AG08396 (cell line): ENCODE results near the gene UVSSA.
"Not testable (repeated sequence)": the region's sequence is repeated elsewhere in the genome, so short reads cannot be mapped to it uniquely, and the experiment has no call there.

ENCODE experiments used
- DNase-seq: peaks from one replicate; pipeline ENCODE4 v3.0.0; 2012; ENCODE audit warnings: low spot score, mixed read lengths

The UVSSA gene

DNA sequence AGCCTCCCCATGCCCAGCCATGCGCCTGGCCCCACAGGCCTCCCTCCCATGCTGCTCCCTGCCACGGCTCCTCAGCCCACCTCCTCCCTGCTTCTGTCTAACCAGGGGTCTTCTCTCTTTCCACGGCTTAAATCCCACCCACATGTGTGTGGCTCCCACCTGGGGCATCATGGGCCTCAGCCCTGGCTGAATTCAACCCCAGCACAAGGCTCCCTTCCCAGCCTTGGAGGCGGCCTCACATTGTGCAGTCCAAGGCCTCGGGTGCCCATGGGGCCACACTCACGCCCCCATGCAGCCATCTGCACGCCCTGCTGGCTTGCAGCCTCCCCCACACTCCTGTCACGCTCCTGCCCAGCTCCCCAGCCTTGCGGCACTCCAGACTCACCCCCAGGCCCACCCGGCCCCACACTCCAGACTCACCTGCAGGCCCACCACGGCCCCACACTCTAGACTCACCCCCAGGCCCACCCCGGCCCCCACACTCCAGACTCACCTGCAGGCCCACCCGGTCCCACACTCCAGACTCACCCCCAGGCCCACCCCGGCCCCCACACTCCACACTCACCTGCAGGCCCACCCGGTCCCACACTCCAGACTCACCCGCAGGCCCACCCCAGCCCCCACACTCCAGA, 30.4 kb upstream of the UVSSA start:
- no peak for DNase-seq

DNA sequence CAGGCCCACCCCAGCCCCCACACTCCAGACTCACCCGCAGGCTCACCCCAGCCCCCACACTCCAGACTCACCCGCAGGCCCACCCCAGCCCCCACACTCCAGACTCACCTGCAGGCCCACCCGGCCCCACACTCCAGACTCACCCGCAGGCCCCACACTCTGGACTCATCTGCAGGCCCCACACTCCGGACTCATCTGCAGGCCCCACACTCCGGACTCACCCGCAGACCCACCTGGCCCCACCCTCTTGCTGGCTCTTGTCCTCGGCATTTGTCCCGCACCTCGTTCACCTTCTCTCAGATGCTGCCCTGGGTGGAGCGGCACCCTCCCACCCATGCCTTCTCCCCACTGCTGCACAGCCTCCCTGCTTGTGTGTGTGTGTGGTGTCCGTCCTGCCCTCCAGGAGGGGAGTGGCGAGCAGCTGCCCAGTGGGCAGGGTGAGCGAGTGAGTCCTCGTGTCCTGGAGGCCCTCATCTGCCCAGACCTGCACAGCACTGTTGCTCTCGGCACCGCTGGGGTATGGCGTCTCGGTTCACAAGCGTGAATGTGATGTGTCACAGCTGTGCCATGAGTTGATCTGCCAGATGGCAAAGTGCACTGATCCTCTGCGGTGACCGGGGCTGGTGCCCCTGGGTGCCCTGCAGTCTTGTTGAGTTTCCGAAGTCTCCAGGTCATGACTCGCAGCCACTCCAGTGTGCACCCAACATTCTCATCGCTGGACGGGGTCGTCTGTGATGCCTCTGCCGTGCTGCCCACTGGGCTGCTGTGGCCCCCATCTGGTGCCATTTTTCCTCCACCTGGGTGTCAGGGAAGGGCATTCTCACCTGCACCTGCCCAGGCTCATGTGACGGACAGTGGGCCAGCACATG, 29.6 kb upstream of the UVSSA start:
- no peak for DNase-seq

DNA sequence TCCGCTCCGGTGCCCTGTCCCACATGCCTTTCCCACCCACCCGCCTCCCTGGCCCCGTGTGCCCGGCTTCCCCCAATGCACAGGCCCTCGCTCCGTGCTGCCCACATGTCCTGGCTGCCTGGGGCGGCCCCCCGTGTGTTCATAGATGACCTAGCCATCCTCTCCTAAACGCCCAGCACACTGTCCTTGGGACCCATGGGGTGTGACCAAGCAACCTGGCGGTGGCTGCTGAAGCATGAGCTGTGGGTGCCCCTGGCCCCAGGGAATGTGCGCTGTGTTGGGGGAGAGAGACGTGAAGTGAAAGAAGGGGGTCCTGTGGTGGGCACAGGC, 29.0 kb upstream of the UVSSA start:
- DNase-seq = no peak

DNA sequence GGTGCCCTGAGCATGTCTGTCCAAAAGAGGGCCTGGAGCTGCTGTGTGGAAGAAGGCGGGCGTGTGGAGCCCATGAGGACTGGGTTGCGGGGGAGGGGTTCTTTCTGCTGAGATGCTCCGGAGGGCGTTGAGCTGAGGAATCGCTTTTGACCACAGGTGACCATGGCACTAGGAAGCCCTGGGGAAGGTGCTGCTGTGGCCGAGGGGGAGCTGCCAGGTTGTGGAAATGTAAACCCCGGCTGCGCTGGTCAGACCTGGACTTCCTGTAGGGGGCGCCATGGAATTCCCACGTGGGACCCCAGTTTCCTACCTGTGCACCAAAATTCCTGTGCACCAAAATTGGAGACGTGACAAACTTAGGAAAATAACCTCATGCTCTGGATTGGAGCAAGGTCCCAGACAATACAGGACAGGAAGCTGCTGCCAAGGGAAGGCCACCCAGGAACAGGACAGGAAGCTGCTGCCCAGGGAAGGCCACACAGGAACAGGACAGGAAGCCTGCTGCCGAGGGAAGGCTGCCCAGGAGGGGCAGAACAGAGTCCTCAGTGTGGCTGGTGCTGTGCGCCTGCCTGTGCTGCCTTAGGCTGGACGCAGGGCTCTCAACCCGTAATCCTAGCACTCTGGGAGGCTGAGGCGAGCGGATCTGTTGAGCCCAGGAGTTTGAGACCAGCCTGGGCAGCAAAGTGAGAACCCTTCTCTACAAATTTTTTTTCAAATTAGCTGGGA, 28.4 kb upstream of the UVSSA start:
- DNase-seq = no peak

DNA sequence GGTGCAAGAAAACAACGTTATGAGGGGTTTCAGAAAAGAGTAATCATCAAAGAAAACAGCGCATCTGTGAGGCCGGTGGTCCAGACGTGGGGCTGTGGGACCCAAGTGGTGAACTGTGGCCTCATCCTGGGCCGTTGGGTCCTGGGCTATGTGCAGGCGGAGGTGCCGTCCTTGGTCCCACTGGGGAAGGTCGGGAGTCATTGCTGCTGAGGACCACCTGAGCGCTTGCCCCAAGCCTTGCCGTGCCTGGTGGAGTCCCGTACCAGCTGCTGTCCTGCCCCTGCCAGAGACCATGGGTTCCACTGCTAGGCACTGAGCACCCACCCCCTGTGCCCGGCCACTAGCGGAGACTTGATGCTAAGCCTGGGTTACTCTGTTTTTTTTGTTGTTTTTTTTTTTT, 25.5 kb upstream of the UVSSA start:
- no peak for DNase-seq

DNA sequence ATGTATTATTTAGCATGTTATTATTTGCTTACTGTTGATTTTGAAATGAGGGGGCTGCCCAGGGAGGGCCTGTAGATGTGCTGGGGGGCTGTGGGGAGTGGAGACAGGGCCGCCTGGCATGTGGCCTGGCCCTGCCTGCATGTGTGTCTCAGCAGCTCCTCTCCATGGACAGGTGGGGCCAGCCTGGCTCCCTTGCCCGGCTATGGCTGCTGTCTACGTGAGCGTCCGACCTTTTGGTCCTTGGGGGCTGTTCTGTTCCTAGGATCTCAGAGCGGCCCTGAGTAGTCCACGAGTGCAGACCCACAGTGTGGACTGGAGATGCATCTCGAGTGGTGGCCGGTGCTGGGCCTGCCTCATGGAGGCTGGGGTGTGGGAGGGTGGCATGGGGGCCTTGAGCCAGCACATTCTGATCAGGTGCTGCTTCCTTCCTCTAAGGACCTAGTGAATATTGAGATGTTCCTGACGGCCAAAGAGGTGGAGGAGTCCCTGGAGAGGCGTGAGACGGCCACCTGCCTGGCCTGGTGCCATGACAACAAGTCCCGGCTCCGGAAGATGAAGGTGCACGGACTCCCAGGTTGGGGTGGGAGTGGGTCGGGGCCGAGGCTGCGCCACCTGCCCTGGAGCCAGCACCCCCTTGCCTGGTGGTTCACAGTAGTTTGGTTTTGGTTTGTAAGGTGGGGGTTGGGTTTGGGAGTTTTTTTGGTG, 24.9 kb upstream of the UVSSA start:
- DNase-seq = no peak

DNA sequence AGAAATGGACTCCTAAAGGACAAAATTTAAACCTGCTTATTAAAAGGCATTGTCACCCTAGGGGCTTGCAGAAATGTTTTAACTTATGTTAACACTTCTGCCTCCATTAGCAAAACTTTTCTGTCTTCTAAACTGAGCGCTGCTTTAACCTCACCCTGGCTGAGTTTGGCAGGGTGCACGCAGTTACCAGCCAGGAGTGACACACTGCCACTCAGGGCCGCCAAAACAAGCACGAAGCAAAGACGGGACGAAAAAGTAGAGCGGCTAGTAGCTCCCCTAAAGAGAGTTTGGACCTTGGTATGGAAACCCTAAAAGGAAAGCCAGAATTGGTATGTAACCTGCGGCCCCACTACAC, 23.8 kb upstream of the UVSSA start:
- DNase-seq = no peak

DNA sequence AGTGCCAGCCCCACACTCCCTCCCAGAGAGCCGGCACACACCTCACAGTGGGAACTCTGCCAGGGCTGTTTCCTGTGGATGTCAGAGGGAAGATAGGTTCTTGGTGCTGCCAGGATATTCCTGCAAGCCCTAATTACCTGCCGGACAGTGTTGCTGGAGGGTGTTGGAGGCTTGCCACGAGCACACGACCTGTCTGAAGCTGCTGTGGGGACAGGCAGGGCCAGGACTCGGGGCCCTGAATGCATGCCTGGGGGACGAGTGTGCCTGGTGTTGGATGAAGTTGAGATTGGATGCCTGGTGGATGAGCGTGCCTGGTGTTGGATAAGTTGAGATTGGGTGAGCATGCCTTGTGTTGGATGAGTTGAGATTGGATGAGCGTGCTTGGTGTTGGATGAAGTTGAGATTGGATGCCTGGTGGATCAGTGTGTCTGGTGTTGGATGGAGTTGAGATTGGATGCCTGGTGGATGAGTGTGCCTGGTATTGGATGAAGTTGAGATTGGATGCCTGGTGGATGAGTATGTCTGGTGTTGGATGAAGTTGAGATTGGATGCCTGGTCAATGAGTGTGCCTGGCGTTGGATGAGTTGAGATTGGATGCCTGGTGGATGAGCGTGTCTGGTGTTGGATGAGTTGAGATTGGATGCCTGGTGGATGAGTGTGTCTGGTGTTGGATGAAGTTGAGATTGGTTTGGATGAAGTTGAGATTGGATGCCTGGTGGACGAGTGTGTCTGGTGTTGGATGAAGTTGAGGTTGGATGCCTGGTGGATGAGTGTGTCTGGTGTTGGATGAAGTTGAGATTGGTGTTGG, 23.2 kb upstream of the UVSSA start:
- DNase-seq = peak; percentile 69

DNA sequence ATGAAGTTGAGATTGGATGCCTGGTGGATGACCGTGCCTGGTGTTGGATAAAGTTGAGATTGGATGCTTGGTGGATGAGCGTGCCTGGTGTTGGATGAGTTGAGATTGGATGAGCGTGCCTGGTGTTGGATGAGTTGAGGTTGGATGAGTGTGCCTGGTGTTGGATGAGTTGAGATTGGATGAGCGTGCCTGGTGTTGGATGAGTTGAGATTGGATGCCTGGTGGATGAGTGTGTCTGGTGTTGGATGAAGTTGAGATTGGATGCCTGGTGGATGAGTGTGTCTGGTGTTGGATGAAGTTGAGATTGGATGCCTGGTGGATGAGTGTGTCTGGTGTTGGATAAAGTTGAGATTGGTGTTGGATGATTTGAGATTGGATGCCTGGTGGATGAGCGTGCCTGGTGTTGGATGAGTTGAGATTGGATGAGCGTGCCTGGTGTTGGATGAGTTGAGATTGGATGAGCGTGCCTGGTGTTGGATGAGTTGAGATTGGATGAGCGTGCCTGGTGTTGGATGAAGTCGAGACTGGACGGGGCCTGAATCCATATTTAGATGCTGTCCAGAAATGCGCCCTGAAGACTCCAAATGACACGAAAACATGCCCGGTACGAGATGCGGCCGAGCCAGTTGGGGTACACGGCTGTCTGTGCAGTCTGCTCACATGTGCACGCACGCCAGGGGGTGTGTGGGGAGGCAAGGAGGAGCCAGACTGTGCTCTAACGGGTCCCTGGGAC, 22.4 kb upstream of the UVSSA start:
- DNase-seq = not testable (repeated sequence)

DNA sequence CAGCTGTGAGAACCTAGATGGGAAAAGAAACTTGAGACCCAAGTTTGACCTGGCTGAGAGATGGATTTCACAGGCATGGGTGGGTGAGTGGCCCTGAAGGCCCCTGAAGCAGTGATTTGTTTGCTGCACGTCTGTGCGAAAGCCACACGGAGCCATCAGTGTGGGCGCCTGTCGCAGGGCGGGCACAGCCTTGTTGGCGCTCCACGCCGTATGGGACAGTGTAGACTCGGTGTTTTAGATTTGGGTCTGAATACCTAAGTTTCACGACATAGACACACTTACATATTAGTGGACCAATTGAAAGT, 21.9 kb upstream of the UVSSA start:
- no peak for DNase-seq

DNA sequence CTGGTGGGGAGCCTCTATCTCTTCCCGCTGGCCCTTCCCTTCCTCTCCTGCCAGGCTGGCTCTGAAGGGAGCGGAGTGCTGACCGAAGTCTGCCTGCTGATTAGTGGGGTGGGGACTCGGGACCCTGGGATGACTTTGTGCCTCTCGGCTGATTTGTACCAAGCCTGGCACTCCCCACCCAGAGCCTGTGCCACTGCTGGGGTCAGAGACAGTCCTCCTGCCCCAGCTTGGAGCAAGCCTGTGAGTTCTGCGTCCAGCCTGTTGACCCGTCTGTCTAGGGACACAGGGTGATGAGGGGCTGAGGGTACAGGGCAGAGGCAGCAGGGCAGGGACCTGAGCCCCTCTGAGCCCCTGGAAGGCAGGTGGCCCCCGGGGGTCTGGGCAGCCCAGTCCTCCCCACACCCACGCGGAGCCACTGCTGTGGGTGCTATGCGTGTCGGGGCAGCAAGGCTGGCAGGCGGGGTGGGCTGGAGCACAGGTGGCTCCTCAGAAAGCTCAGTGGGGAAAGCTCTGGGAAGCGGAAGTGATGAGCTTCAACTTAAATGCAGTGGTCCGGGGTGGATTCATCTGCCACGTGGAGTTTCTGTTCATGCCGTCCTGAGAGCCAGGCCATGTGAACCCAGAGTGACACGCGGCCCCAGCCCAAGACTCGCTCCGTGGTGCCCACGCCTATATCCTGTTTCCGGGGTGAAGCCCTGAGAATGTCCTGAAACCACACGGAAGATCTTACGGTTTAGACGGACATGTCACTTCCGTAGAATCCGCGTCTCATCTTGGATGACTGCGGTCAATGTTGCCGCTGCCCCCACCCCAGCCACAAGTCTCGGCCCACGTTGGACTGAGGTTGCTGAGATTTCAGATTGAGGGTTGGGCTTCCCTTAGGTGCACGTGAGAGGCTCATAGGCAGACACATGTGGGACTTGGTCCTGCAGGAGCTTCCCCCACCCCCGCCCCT, 21.1 kb upstream of the UVSSA start:
- no peak for DNase-seq

DNA sequence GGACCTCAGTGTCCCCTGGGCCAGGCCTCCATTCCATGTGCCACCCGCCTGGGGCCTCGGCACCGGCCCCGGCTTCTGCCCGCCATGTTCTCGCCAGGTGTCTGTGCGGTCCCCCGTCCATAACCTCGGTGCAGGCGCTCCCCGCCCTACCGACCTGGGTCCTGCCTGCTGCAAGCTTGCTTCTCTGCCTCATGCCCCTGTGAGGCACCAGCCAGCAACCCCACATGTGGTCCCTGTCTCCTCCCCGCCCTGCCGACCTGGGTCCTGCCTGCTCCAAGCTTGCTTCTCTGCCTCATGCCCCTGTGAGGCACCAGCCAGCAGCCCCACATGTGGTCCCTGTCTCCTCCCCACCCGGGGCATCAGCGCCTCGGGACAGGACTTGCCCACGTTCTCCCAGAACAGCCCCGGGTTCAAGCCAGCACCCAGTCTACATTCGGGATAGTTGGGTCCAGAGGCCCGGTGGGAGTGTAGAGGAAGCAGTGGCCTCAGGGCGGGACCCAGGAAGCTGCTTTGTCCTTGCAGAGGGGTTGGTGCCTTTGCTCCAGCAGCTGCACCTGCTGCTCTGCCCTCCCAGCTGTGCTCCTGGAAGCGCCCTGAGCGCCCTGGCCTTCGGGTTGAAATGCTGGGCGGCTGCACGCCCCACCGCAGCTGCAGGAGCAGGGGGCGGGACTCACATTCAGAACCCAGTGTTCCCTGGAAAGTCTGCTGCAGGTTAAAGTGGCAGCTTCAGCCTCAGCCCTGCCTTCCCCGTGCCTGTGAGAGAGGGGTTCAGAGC, 20.1 kb upstream of the UVSSA start:
- DNase-seq = no peak

DNA sequence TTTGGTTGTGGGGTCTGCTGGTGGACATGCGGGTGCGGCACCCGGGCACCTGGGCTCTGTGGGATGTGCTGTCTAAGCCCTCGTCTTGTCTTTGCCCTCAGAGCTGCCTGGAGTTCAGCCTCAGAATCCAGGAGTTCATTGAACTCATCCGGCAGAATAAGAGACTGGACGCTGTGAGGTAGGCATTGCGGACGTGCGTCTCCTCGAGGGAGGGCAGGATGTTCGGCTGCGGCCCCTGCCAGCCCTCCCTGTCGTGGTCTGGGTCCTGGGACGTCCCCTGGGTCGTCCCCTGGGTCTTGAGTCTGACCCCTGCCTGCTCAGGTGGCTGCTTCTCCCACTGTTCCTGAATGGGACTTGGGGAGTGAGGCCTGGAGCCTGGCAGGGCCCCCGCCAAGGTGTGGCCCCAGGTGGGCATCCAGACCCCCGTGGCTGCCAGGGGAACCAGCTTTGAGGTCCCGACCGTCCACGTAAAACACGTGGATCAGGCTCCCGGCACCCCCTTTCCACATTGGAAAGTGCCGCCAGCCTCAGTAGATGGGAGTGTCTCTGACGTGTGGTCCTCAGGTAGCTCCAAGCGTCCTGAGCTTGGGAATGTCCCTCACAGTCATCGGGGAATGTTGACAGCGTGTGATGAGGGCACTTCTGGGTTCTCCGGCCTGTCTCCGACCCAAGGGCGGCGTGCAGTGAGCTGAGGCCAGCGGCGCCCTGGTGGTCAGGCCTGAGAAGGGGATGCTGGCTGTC, 19.3 kb upstream of the UVSSA start:
- DNase-seq = no peak

DNA sequence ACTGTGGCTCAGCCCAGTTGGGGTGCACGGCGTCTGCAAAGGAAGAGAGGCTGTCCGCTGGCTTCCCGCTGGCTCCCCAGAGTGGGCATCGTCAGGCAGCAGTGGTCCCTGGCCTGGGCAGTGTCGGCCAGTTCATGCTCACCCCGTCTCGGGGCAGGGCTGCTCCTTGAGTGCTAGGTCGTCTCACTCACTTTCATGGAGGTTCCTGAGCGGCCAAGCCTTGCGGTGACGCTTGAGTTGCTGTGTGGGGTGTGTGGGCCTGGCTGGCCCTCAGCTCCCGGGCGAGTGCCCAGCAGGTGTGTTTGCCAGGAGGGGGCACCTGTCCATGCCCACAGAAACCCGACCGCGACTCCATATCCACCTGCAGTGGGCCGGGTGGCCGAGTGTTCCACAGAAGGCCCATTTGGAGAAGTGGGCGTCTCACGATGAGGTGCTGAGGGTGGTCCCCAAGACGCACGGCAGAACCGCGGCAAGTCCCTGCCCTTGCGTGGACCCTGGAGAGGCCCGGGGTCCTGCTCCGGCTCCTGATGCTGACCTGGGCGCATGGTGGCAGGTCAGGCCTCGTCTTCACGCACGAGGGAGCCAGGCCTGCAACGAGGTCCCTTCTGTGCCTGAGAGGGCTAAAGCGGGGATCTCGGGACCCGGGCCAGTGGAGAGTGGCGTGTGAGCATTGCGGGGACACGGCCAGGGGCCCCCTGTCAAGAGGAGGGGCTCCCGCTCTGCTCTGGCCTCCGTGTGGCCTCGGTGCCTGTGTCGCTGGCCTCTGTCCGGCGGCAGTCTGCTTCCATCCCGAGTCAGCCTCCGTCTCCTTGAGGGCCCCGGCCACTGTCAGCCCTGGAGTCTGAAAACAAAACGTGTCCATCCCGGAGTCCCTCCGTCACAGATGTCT, 18.5 kb upstream of the UVSSA start:
- no peak for DNase-seq

DNA sequence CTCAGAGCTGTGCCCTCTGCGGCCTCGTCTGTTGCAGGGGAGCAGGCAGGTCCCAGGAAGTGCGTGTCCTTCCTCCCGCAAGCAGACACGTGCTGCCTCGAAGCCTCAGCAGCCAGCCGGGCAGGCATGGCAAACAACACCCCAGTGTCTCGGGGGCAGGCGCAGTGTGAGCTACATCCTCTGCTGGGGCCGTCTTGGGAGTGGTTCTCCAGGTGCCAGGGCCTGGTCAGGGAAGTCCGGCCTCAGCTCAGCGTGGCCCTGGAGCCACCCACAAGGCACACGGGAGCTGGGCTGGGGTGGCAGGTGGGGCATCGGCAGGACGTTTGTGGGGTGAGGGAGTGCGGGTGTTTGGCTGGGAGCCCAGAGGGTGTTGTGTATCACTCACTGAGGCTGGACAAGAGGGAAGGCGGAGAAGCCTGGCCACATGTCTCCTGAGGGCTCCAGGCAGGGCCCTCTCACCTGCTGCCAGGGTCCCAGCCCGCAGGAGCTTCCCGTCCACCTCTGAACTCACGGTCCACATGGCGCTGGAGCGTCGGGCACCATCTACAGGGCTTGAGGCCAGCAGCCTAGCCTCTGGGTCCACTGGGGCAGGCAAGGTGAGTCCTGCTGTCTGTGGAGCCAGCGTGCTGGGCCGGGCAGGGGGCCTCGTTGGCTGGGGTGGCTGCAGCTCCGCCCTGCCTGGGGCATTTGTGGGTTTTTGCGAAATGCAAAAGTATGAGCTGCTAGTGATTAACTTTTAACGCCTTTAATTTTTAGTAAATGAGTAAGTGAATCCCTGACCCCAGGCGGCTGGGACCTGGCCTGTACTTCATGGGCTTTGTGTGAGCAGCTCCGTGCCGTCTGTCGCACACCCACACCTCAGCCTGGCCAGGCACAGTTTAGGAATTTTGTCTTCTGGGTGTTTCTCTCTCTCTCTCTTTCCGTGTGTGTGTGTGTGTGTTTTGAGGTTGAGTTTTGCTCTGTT, 17.3 kb upstream of the UVSSA start:
- no peak for DNase-seq
